IMR-90 (cell line): Measurements from ENCODE around the gene SLC3A2. TPM values are rescaled to one million over a fixed set of nuclear protein-coding genes. Genes with fewer than 3 reads are reported as not detected.

Source experiments
- ATAC-seq: fragments of 200-7000 bp; cut with Tn5 transposase; 2 replicates; pipeline ENCODE4 v1.9.1; 2020; ENCODE audit warnings: low read depth, mild to moderate bottlenecking, moderate library complexity
- BruUV-seq: library from RNA; stranded (reverse); fragments of 400-500 nt; replicated peaks from 2 replicates; lab custom pipeline; 2021; lab: Mats Ljungman, UMichigan
- CTCF ChIA-PET: fragments of 300-600 bp; formaldehyde crosslinking; extraction: SDS; loops from one replicate; lab custom pipeline; 2021; ENCODE audit warnings: antibody characterized with exemption; lab: Yijun Ruan, JAX
- POLR2A ChIA-PET: fragments of 300-600 bp; sonication (Branson Sonifier 250); formaldehyde crosslinking; loops from one replicate; lab custom pipeline; 2022; ENCODE audit warnings: antibody characterized with exemption; ENCODE audit not compliant: unreplicated experiment; lab: Charles Lee
- DNase-seq: peaks from one replicate; pipeline ENCODE4 v3.0.0; 2013
- H2AFZ ChIP-seq: replicated peaks from 2 replicates; pipeline ENCODE3; 2013; ENCODE audit warnings: low read length, mild to moderate bottlenecking; ENCODE audit not compliant: poor library complexity
- H2AK5ac ChIP-seq: 2 replicates; pipeline ENCODE4 v1.6.1; 2013; ENCODE audit warnings: low read depth, low read length, inconsistent platforms
- H2AK9ac ChIP-seq: replicated peaks from 2 replicates; pipeline ENCODE3; 2013; ENCODE audit warnings: mild to moderate bottlenecking, low read depth, low read length, moderate library complexity; ENCODE audit not compliant: poor library complexity
- H2BK120ac ChIP-seq: 2 replicates; pipeline ENCODE4 v1.6.1; 2013; ENCODE audit warnings: low read depth, low read length, inconsistent platforms
- H2BK15ac ChIP-seq: 3 replicates; pipeline ENCODE4 v1.6.1; 2013; ENCODE audit warnings: low read depth, low read length, inconsistent platforms
- H2BK20ac ChIP-seq: 2 replicates; pipeline ENCODE4 v1.6.1; 2013; ENCODE audit warnings: low read depth, mild to moderate bottlenecking, inconsistent platforms, low read length, moderate library complexity
- H2BK5ac ChIP-seq: 2 replicates; pipeline ENCODE4 v1.6.1; 2013; ENCODE audit warnings: mild to moderate bottlenecking, low read depth, low read length, inconsistent platforms; ENCODE audit not compliant: poor library complexity, severe bottlenecking
- H3K14ac ChIP-seq: replicated peaks from 2 replicates; pipeline ENCODE4 v1.6.1; 2013; ENCODE audit warnings: low read depth, low read length, inconsistent platforms
- H3K18ac ChIP-seq: 2 replicates; pipeline ENCODE4 v1.6.1; 2013; ENCODE audit warnings: low read depth, low read length, control low read depth
- H3K23ac ChIP-seq: 2 replicates; pipeline ENCODE4 v1.6.1; 2013; ENCODE audit warnings: low read depth, low read length, inconsistent platforms
- H3K27ac ChIP-seq: 2 replicates; pipeline ENCODE4 v1.5.1; 2013; ENCODE audit warnings: mild to moderate bottlenecking, control low read depth, low read length; ENCODE audit not compliant: insufficient read depth
- H3K27me3 ChIP-seq: 2 replicates; pipeline ENCODE4 v1.6.1; 2013; ENCODE audit warnings: low read length; ENCODE audit not compliant: control insufficient read depth, insufficient read depth
- H3K36me3 ChIP-seq: 2 replicates; pipeline ENCODE4 v1.6.1; 2013; ENCODE audit warnings: low read length, mixed read lengths; ENCODE audit not compliant: control insufficient read depth, insufficient read depth
- H3K4ac ChIP-seq: 2 replicates; pipeline ENCODE4 v1.6.1; 2013; ENCODE audit warnings: low read depth, low read length, inconsistent platforms
- H3K4me1 ChIP-seq: 2 replicates; pipeline ENCODE4 v1.6.1; 2013; ENCODE audit warnings: low read length, mixed read lengths; ENCODE audit not compliant: control insufficient read depth, insufficient read depth
- H3K4me2 ChIP-seq: 2 replicates; pipeline ENCODE4 v1.6.1; 2013; ENCODE audit warnings: low read depth, mild to moderate bottlenecking, control low read depth, low read length, moderate library complexity
- H3K4me3 ChIP-seq: 2 replicates; pipeline ENCODE4 v1.5.1; 2013; ENCODE audit warnings: low read depth, mild to moderate bottlenecking, control low read depth, low read length, moderate library complexity; ENCODE audit not compliant: insufficient read depth
- H3K56ac ChIP-seq: 2 replicates; pipeline ENCODE4 v1.6.1; 2013; ENCODE audit warnings: low read length, inconsistent platforms; ENCODE audit not compliant: insufficient read depth; ENCODE audit errors: extremely low read depth
- H3K79me1 ChIP-seq, 2 experiments: 2 replicates each; pipeline ENCODE4 v1.6.1; 2013; ENCODE audit warnings: low read length in 2 of 2, inconsistent platforms in 1 of 2, low read depth in 1 of 2
- H3K9ac ChIP-seq: 2 replicates; pipeline ENCODE4 v1.6.1; 2013; ENCODE audit warnings: low read depth, low read length, control low read depth
- H3K9me1 ChIP-seq: 2 replicates; pipeline ENCODE4 v1.6.1; 2013; ENCODE audit warnings: low read length, inconsistent platforms; ENCODE audit not compliant: insufficient read depth
- H3K9me3 ChIP-seq: 2 replicates; pipeline ENCODE4 v1.6.1; 2013; ENCODE audit warnings: low read length; ENCODE audit not compliant: control insufficient read depth, insufficient read depth
- H4K20me1 ChIP-seq: 2 replicates; pipeline ENCODE4 v1.6.1; 2013; ENCODE audit warnings: low read length, inconsistent platforms; ENCODE audit not compliant: insufficient read depth
- H4K5ac ChIP-seq: 2 replicates; pipeline ENCODE4 v1.6.1; 2013; ENCODE audit warnings: mild to moderate bottlenecking, low read depth, low read length, control low read depth
- H4K8ac ChIP-seq, 2 experiments: 2 replicates each; pipeline ENCODE4 v1.6.1; 2013; ENCODE audit warnings: low read depth in 2 of 2, low read length in 2 of 2, control low read depth in 1 of 2, inconsistent platforms in 1 of 2
- H4K91ac ChIP-seq: 2 replicates; pipeline ENCODE4 v1.6.1; 2013; ENCODE audit warnings: low read depth, low read length, inconsistent platforms; ENCODE audit not compliant: insufficient read depth
- BHLHE40 ChIP-seq: fragments of 150-350 bp; IDR thresholded peaks from 2 replicates; pipeline ENCODE4 v1.6.1; 2016; ENCODE audit warnings: mild to moderate bottlenecking, low read depth, low read length
- CEBPB ChIP-seq: IDR thresholded peaks from 2 replicates; pipeline ENCODE4 v1.6.1; 2012; ENCODE audit warnings: low read depth, low read length, improper control_type of control experiment
- CHD1 ChIP-seq: IDR thresholded peaks from 2 replicates; pipeline ENCODE4 v1.6.1; 2012; ENCODE audit warnings: low read depth, low read length, improper control_type of control experiment
- CTCF ChIP-seq: conservative IDR thresholded peaks from 2 replicates; pipeline ENCODE4 v1.5.1; 2012; ENCODE audit warnings: mild to moderate bottlenecking, low read depth, low read length, improper control_type of control experiment
- FOS ChIP-seq: fragments of 150-350 bp; IDR thresholded peaks from 2 replicates; pipeline ENCODE4 v1.6.1; 2016; ENCODE audit warnings: low read depth, low read length
- MAFK ChIP-seq: IDR thresholded peaks from 2 replicates; pipeline ENCODE4 v1.6.1; 2012; ENCODE audit warnings: low read depth, low read length, improper control_type of control experiment
- MAZ ChIP-seq: IDR thresholded peaks from 2 replicates; pipeline ENCODE4 v1.6.1; 2012; ENCODE audit warnings: low read depth, mild to moderate bottlenecking, low read length, improper control_type of control experiment, moderate library complexity, borderline replicate concordance
- MXI1 ChIP-seq: IDR thresholded peaks from 2 replicates; pipeline ENCODE4 v1.6.1; 2012; ENCODE audit warnings: low read depth, mild to moderate bottlenecking, low read length, moderate library complexity, borderline replicate concordance
- NFE2L2 ChIP-seq: fragments of 150-350 bp; IDR thresholded peaks from 2 replicates; pipeline ENCODE4 v1.6.1; 2016; ENCODE audit warnings: low read depth, mild to moderate bottlenecking, low read length
- POLR2A ChIP-seq: IDR thresholded peaks from 2 replicates; pipeline ENCODE4 v1.6.1; 2012; ENCODE audit warnings: mild to moderate bottlenecking, low read depth, low read length
- RAD21 ChIP-seq: IDR thresholded peaks from 2 replicates; pipeline ENCODE4 v1.6.1; 2012; ENCODE audit warnings: low read length, improper control_type of control experiment
- RCOR1 ChIP-seq: IDR thresholded peaks from 2 replicates; pipeline ENCODE4 v1.6.1; 2012; ENCODE audit warnings: mild to moderate bottlenecking, low read length, improper control_type of control experiment; ENCODE audit not compliant: insufficient replicate concordance
- RFX5 ChIP-seq: IDR thresholded peaks from 2 replicates; pipeline ENCODE4 v1.8.0; 2012; ENCODE audit warnings: low read depth, mild to moderate bottlenecking, low read length, moderate library complexity
- SMC3 ChIP-seq: fragments of 150-350 bp; IDR thresholded peaks from 2 replicates; pipeline ENCODE4 v1.6.1; 2016; ENCODE audit warnings: low read depth, mild to moderate bottlenecking, antibody characterized with exemption, low read length, moderate library complexity
- WGBS, 2 experiments: methylation state at CpG; one replicate each; pipeline versions ENCODE4 v1.1.5 to v1.1.7; 2013; ENCODE audit warnings: missing lambda C conversion rate in 2 of 2; ENCODE audit not compliant: insufficient read length in 1 of 2; ENCODE audit errors: extremely low coverage in 2 of 2; 5-methylcytosine and 5-hydroxymethylcytosine counted together
- dilution Hi-C: fragments of 300-500 bp; cut with HindIII; formaldehyde crosslinking; loops from one replicate; pipeline ENCODE4 v1.14.3; 2018; ENCODE audit warnings: low sequenced_read_pairs; ENCODE audit not compliant: unreplicated experiment
- in situ Hi-C: fragments of 300-500 bp; cut with MboI; formaldehyde crosslinking; loops from 3 replicates; pipeline ENCODE4 v1.14.3; 2019; ENCODE audit warnings: low sequenced_read_pairs, inconsistent platforms, mixed read lengths
- intact Hi-C: fragments of 100-400 bp; cut with micrococcal nuclease; formaldehyde crosslinking; loops from 2 replicates; pipeline ENCODE4 v1.10.0; 2022
- polyA plus RNA-seq, 3 experiments: library from polyadenylated mRNA; depleted of rRNA; stranded (reverse); fragments of >200 nt; gene quantifications; 2 replicates each; pipeline ENCODE4 v1.2.3, GENCODE V29; 2012; ENCODE audit warnings: low replicate concordance in 1 of 3
- total RNA-seq: library from RNA; depleted of rRNA; stranded (reverse); fragments of >200 nt; gene quantifications from 2 replicates; pipeline ENCODE4 v1.2.3, GENCODE V29; 2012
- TF ChIP-seq, protein P1 (sequence below): fragments of 150-350 bp; IDR thresholded peaks from 2 replicates; pipeline ENCODE4 v1.6.1; 2017; ENCODE audit warnings: mild to moderate bottlenecking, antibody characterized with exemption, low read length, low read depth
- TF ChIP-seq, protein P2 (sequence below): fragments of 150-350 bp; IDR thresholded peaks from 2 replicates; pipeline ENCODE4 v1.6.1; 2016; ENCODE audit warnings: low read depth, mild to moderate bottlenecking, low read length, moderate library complexity, borderline replicate concordance

Gene SLC3A2
- total and polyA plus RNA-seq, 2 of the 4 experiments (the other 2 are of a cell fraction), result 140 to 239 TPM

DNA sequence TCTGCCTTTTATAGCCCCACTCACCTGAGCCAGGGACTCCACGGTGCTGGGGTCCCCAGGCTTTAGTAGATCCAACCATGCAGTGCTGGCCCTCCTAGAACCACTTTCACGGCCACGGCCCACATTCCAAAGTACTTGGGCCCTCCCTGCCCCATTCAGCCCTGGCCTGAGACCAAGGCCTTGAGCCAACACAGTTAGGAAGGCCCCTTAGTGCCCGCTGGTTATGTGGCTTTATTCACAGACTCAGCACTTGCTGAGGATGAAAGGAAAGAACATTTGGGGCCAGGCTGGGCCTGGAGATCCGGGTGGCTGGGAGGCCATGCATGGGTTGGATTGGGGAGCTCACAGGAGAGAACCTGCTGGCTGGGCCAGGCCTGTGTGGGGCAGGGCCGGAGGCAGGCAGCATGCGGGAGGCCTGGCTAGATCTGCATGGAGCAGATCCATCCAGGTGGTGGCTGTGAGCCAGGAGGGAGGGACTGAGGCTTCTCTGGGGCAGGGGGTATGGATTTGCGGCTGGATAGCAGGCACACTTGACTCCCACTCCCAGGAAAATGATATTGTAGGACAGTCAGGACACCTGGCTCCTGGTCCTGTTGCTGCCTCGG, 27.9 kb downstream of the SLC3A2 start:
- Histone ChIP-seq H3K4me2 (no peak overlapping the region), H2AK5ac (no peak overlapping the region), H2AFZ (no peak overlapping the region), H4K91ac (no peak overlapping the region), H3K4me3 (no peak overlapping the region), H2BK20ac (no peak overlapping the region), H3K36me3 (no peaks in the 10 kb centered on the region), H4K20me1 (no peaks in the 10 kb centered on the region), H2BK5ac (no peak overlapping the region), H3K27ac (no peak overlapping the region), H4K5ac (no peak overlapping the region), H3K4me1 (no peaks in the 10 kb centered on the region), H3K18ac (no peak overlapping the region), H3K56ac (no peak overlapping the region), H3K23ac (no peak overlapping the region), H3K14ac (no peak overlapping the region), H2BK120ac (no peak overlapping the region), H3K9me1 (no peaks in the 10 kb centered on the region), H2BK15ac (no peak overlapping the region), H3K4ac (no peak overlapping the region), H3K9me3 (no peaks in the 10 kb centered on the region), H4K8ac (no peak overlapping the region), H3K27me3 (peaks cover 7% of the 10 kb centered on the region; the same call in 1 of the 2 replicates), H3K9ac (no peak overlapping the region), H2AK9ac (no peak overlapping the region), H3K79me1 (no peaks in the 10 kb centered on the region)
- WGBS, 2 experiments, result 100% methylated on average over 1 of the region's 9 CpGs; no CpG with 5 or more reads in 1 of the 2 experiments
- in situ Hi-C loops, result loop anchor here (5.0 to 10.0 kb wide), 2 partner anchors 114 to 296 kb away; no protein-coding TSS in a partner anchor
- BruUV-seq, result no TSS peak
- intact Hi-C loops, result loop anchor here (1.0 kb wide), 1 partner anchor 116 kb away; no protein-coding TSS in a partner anchor
- ATAC-seq, result no peak
- dilution Hi-C loops, result no loop called here
- POLR2A ChIA-PET, result no interaction called here
- DNase-seq, result no peak
- CTCF ChIA-PET, result interaction anchor here (0.7 to 1.2 kb wide), 3 partner anchors 13 to 115 kb away, joined by 3 to 7 read pairs (median 3); partner anchors contain the start of gene CHRM1
- no peak for TF ChIP-seq BHLHE40
- no peak for TF ChIP-seq CHD1
- TF ChIP-seq, protein P1, sequence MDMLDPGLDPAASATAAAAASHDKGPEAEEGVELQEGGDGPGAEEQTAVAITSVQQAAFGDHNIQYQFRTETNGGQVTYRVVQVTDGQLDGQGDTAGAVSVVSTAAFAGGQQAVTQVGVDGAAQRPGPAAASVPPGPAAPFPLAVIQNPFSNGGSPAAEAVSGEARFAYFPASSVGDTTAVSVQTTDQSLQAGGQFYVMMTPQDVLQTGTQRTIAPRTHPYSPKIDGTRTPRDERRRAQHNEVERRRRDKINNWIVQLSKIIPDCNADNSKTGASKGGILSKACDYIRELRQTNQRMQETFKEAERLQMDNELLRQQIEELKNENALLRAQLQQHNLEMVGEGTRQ, result no peak
- TF ChIP-seq RAD21, result no peak
- TF ChIP-seq SMC3, result no peak
- TF ChIP-seq MXI1, result no peak
- TF ChIP-seq, protein P2, sequence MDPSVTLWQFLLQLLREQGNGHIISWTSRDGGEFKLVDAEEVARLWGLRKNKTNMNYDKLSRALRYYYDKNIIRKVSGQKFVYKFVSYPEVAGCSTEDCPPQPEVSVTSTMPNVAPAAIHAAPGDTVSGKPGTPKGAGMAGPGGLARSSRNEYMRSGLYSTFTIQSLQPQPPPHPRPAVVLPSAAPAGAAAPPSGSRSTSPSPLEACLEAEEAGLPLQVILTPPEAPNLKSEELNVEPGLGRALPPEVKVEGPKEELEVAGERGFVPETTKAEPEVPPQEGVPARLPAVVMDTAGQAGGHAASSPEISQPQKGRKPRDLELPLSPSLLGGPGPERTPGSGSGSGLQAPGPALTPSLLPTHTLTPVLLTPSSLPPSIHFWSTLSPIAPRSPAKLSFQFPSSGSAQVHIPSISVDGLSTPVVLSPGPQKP, result no peak
- TF ChIP-seq NFE2L2, result no peak
- TF ChIP-seq MAZ, result no peak
- no peak for TF ChIP-seq RFX5
- TF ChIP-seq FOS, result no peak
- no peak for TF ChIP-seq RCOR1
- TF ChIP-seq CEBPB, result no peak
- TF ChIP-seq MAFK, result no peak
- TF ChIP-seq POLR2A, result no peak
- TF ChIP-seq CTCF, result no peak
